Esophagus muscularis mucosa (tissue), 4 donors: ENCODE results near the gene CD7. TPM values are rescaled to one million over a fixed set of nuclear protein-coding genes. Genes with fewer than 3 reads are reported as not detected.

Experiments
- DNase-seq: peaks from one replicate; pipeline ENCODE4 v3.0.0-alpha.2; 2017; ENCODE audit errors: extremely low spot score
- H3K27ac ChIP-seq, 4 donors: fragments of 200-600 bp; sonication (generic); replicated peaks in 1 of 4; 1 replicate in 3 of 4; 2 replicates in 1 of 4; pipeline ENCODE4 v1.5.1; 2016 to 2019; ENCODE audit warnings: mild to moderate bottlenecking in 1 of 4
- H3K27me3 ChIP-seq, 4 donors: fragments of 200-600 bp; sonication (generic); one replicate each; pipeline versions ENCODE4 v1.5.1 to v1.6.0; 2016 to 2019
- H3K36me3 ChIP-seq, 4 donors: fragments of 200-600 bp; sonication (generic); one replicate each; pipeline ENCODE4 v1.5.1; 2016 to 2019
- H3K4me1 ChIP-seq, 4 donors: fragments of 200-600 bp; sonication (generic); one replicate each; pipeline ENCODE4 v1.5.1; 2016 to 2019
- H3K4me3 ChIP-seq, 4 donors: fragments of 200-600 bp; sonication (generic); 1 replicate in 2 of 4; 2 replicates in 2 of 4; pipeline ENCODE4 v1.5.1; 2016 to 2019; ENCODE audit warnings: mild to moderate bottlenecking in 4 of 4, moderate library complexity in 1 of 4
- H3K9me3 ChIP-seq, 4 donors: fragments of 200-600 bp; sonication (generic); 1 replicate in 3 of 4; 2 replicates in 1 of 4; pipeline ENCODE4 v1.5.1; 2016 to 2019
- CTCF ChIP-seq, 3 experiments: fragments of 200-600 bp in 2 of 3; fragments of 450-650 bp in 1 of 3; sonication (generic) in 2 of 3; IDR thresholded peaks; one replicate each; pipeline ENCODE4 v1.5.1; 2017 to 2019; ENCODE audit warnings: antibody characterized with exemption in 3 of 3, mild to moderate bottlenecking in 2 of 3, moderate library complexity in 1 of 3
- EP300 ChIP-seq: sonication (generic); formaldehyde crosslinking; IDR thresholded peaks from one replicate; pipeline ENCODE4 v1.6.1; 2017; ENCODE audit warnings: antibody characterized with exemption
- POLR2A ChIP-seq: fragments of 450-650 bp; IDR thresholded peaks from one replicate; pipeline ENCODE4 v1.6.1; 2017; ENCODE audit warnings: antibody characterized with exemption, moderate library complexity, mild to moderate bottlenecking, low read depth
- POLR2AphosphoS5 ChIP-seq, 2 donors: sonication (generic); formaldehyde crosslinking; IDR thresholded peaks; one replicate each; pipeline ENCODE4 v1.6.1; 2017; ENCODE audit warnings: antibody characterized with exemption in 2 of 2
- WGBS: methylation state at CpG from one replicate; pipeline ENCODE4 v1.1.5; 2018; 5-methylcytosine and 5-hydroxymethylcytosine counted together
- intact Hi-C: fragments of 100-400 bp; cut with DNase I; formaldehyde crosslinking; loops from one replicate; pipeline ENCODE4 v1.15.1; 2023
- total RNA-seq, 4 donors: library from RNA; depleted of rRNA; stranded (reverse); fragments of >200 nt; gene quantifications; one replicate each; pipeline versions ENCODE4 v1.1.0 to v1.2.1, GENCODE V29; 2016

Gene CD7
- total RNA-seq, 4 donors from 2014 or later, result 0.91 to 5.7 (median 2.0) TPM; not detected in 1

- intact Hi-C loops, result no loop called here
- Histone ChIP-seq H3K4me3 (no peak within 1 kb of the TSS), H3K27ac (no peak within 1 kb of the TSS), H3K27me3 (peaks cover 0 to 35% (median 5%) of the 10 kb centered on the region in 4 donors), H3K4me1 (peaks cover 0 to 14% (median 12%) of the 10 kb centered on the region in 4 donors), H3K36me3 (no peaks in the 10 kb centered on the region), H3K9me3 (no peaks in the 10 kb centered on the region)
- TF ChIP-seq CTCF (IDR thresholded peaks at IDR 0.05) (no peak), POLR2AphosphoS5 (IDR thresholded peaks at IDR 0.05) (no peak), POLR2A (no peak), EP300 (no peak)
- 64% methylated on average over 19 of the region's 21 CpGs for WGBS
- no peak for DNase-seq
Observed at GRCh38 chr17:82358465-82359350, 41.3 kb upstream of the CD7 start, which contains the start of gene TEX19. TSS of gene TEX19 (plus strand) at chr17:82359247. CDS start at chr17:82362151, 2,904 bp downstream.

- DNase-seq, result no peak
Observed at GRCh38 chr17:82357394-82357793, 40.0 kb upstream of the CD7 start.

GRCh38 chr17:82356845-82357355 is 39.5 kb upstream of the CD7 start:
- TF ChIP-seq POLR2AphosphoS5 (IDR thresholded peaks at IDR 0.05) (no peak), POLR2A (no peak), CTCF (IDR thresholded peaks at IDR 0.05) (no peak), EP300 (no peak)
- Histone ChIP-seq H3K4me1 (peaks cover 2 to 18% (median 16%) of the 10 kb centered on the region in 4 donors), H3K36me3 (no peaks in the 10 kb centered on the region), H3K9me3 (no peaks in the 10 kb centered on the region), H3K27me3 (peaks cover 0 to 39% (median 5%) of the 10 kb centered on the region in 4 donors), H3K27ac (no peak overlapping the region), H3K4me3 (no peak overlapping the region)
- intact Hi-C loops, result no loop called here
- 51% methylated on average over 8 of the region's 20 CpGs for WGBS
- DNase-seq, result no peak

More at GRCh38 chr17:82357394-82357793, 40.0 kb upstream of the CD7 start:
- peaks cover 0 to 35% (median 5%) of the 10 kb centered on the region in 4 donors for H3K27me3 ChIP-seq
- TF ChIP-seq POLR2A (no peak), POLR2AphosphoS5 (IDR thresholded peaks at IDR 0.05) (no peak), EP300 (no peak)
- H3K9me3 ChIP-seq, result no peaks in the 10 kb centered on the region
- no peak overlapping the region for H3K4me3 ChIP-seq
- intact Hi-C loops, result no loop called here
- WGBS, result 63% methylated on average over 2 of the region's 2 CpGs
- no peaks in the 10 kb centered on the region for H3K36me3 ChIP-seq
- peaks cover 0 to 14% (median 12%) of the 10 kb centered on the region in 4 donors for H3K4me1 ChIP-seq
- no peak overlapping the region for H3K27ac ChIP-seq

GRCh38 chr17:82355770-82356427 is 38.5 kb upstream of the CD7 start:
- no peak for DNase-seq
- H3K27me3 ChIP-seq, result peaks cover 0 to 39% (median 5%) of the 10 kb centered on the region in 4 donors
- peaks cover 3 to 23% (median 19%) of the 10 kb centered on the region in 4 donors for H3K4me1 ChIP-seq
- H3K27ac ChIP-seq, result peak overlapping the region in 1 of 4 donors; percentile 24
- no peak for TF ChIP-seq POLR2A
- no peak for TF ChIP-seq CTCF (IDR thresholded peaks at IDR 0.05)
- peak in 1 of 2 donors; percentile 14 for TF ChIP-seq POLR2AphosphoS5 (IDR thresholded peaks at IDR 0.05)
- no peak for TF ChIP-seq EP300
- intact Hi-C loops, result no loop called here
- H3K4me3 ChIP-seq, result no peak overlapping the region
- H3K9me3 ChIP-seq, result no peaks in the 10 kb centered on the region
- 76% methylated on average over 11 of the region's 11 CpGs for WGBS
- no peaks in the 10 kb centered on the region for H3K36me3 ChIP-seq
